GM08714 (cell line): Measurements from ENCODE around the gene MAP3K6.
A peak's percentile ranks its signal among the peaks of the same experiment; 100 is the strongest.

Experiments
- H3K4me3 ChIP-seq: fragments of 200-500 bp; sonication (Bioruptor generic); 2 replicates; pipeline ENCODE4 v1.5.1; 2014; ENCODE audit warnings: mild to moderate bottlenecking, low read length, inconsistent platforms
- ZNF274 ChIP-seq: IDR thresholded peaks from 2 replicates; pipeline ENCODE4 v1.6.1; 2012; ENCODE audit warnings: mild to moderate bottlenecking, low read depth, low read length

Gene MAP3K6

GRCh38 chr1:27332536-27333281, 34.1 kb downstream of the MAP3K6 start:
- no peak overlapping the region for H3K4me3 ChIP-seq
- TF ChIP-seq ZNF274, result no peak

GRCh38 chr1:27331922-27332321, 34.8 kb downstream of the MAP3K6 start:
- TF ChIP-seq ZNF274, result no peak
- no peak overlapping the region for H3K4me3 ChIP-seq

- H3K4me3 ChIP-seq, result no peak overlapping the region
- TF ChIP-seq ZNF274, result no peak
Measured at GRCh38 chr1:27331426-27331825, 35.3 kb downstream of the MAP3K6 start.

DNA sequence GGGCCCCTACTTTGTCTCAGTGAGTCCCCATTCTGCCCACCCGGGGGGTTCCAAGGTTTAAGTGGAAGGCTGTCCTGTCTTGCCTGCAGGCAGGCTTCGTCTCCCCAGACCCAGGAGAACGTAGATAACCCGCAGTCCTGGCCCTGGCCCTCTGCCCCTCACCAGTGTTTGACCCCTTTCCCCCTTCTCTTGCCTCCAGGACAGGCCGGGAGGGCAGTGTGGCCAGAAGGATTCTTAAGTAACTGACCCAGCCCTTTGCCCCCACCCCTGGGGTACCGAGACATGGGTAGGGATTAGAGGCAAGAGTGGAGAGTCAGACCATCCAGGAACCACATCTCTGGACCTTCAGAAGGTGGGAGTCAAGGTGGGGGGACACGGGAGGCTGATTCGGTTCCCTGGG, 36.0 kb downstream of the MAP3K6 start:
- no peak overlapping the region for H3K4me3 ChIP-seq
- TF ChIP-seq ZNF274, result no peak

DNA sequence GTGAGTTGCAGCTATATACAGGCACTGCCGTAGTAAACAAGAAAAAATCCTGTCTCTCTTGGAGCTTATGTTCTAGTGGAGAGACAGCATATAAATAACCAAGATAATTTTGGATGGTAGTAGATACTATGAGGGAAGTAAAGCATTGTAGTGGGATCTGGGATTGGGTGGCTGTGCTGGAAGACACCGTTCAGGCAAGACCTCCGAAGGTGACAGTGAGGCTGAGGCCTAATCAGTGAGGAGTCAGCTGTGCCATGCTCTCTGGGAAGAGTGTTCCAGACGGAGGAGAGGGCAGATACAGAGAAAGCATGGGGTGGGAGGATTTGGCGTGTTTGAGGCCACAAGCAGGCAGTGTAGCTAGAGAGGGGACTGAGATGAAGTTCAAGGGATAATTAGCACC, 38.8 kb downstream of the MAP3K6 start:
- TF ChIP-seq ZNF274, result no peak
- no peak overlapping the region for H3K4me3 ChIP-seq

DNA sequence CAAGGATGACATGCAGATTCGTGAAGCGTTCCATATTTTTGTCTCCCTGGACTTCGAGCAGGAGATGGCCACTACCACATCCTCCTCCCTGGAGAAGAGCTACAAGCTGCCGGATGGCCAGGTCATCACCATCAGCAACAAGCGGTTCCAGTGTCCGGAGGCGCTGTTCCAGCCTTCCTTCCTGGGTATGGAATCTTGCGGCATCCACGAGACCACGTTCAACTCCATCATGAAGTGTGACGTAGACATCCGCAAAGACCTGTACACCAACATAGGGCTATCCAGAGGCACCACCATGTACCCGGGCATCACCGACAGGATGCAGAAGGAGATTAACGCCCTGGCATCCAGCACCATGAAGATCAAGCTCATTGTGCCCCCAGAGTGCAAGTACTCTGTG, 41.5 kb downstream of the MAP3K6 start:
- H3K4me3 ChIP-seq, result no peak overlapping the region
- no peak for TF ChIP-seq ZNF274

GRCh38 chr1:27322569-27323240, 44.1 kb downstream of the MAP3K6 start:
- TF ChIP-seq ZNF274, result no peak
- H3K4me3 ChIP-seq, result peak overlapping the region; percentile 89

DNA sequence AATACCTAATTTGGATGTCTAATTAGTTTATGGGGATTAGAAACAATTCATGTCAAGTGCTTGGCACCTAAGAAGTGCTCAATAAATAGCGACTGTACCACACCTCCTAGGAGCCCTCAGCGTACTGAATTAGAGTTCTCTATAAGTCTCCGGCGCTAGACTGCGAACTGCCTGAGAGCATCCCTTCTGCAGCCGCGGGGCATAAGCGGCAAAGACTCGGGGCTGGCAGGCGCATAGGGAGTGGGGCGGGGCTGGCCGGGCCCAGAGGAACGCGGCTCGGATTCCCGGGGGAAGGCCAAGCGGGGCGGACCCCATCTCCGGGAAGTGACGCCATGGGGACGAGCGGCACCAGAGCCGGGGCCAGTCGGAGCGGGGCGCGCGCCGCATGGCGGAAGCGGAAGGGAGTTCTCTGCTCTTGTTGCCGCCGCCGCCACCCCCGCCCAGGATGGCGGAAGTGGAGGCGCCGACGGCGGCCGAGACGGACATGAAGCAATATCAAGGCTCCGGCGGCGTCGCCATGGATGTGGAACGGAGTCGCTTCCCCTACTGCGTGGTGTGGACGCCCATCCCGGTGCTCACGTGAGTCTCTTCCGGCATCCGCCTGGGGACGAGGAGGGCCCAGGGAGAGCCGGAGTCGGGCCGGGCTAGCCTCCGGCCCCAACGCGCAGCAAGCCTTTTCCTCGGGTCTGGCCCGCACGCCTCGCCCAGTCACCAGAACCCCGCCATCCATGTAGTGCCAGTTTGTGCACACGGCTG, 44.8 kb downstream of the MAP3K6 start, which contains the start of gene TMEM222:
Gene TMEM222, plus strand, starts transcription at position 351 of the 756 bp plus-strand sequence. Its CDS starts 35 bp downstream, at position 386.
- peak within 1 kb of the TSS; percentile 89 for H3K4me3 ChIP-seq
- TF ChIP-seq ZNF274, result no peak

DNA sequence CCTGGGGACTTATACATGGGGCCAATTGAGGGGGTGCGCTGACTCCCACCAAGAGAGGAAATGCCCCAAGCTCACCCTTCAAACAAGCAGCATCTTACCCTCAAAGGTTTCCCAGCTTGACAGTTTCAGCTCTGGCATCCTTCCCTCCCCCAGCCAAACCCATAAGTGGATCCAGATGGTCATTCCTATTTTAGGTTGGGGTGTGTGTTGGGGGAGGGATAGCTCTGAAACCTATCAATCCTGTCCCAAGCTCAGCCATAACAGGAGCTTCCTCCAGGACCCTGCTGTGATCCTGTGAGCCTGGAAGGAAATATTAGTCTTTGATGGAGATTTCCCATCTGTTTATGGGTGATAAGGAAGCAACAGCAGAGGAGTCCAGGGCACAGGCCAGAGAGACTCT, 48.2 kb downstream of the MAP3K6 start:
- no peak for TF ChIP-seq ZNF274
- no peak overlapping the region for H3K4me3 ChIP-seq

DNA sequence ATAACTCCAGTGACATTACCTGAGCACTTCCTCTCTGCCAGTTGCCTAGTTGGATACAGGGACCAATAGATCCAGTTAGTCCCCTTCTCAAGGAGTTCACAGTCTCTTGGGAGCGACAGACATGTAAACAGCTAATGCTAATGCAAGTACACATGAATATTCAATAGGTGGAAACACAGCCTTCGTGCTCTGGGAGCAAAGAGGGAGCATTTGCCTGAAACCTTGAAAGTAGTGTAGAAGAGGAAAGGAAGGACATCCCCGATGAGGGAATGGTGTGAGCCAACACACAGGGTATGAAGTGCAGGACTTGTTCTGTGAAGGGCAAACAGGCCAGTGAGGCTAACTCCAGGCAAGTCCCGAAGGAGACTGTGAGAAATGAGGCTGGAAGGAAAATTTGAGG, 48.6 kb downstream of the MAP3K6 start:
- no peak for TF ChIP-seq ZNF274
- H3K4me3 ChIP-seq, result no peak overlapping the region

DNA sequence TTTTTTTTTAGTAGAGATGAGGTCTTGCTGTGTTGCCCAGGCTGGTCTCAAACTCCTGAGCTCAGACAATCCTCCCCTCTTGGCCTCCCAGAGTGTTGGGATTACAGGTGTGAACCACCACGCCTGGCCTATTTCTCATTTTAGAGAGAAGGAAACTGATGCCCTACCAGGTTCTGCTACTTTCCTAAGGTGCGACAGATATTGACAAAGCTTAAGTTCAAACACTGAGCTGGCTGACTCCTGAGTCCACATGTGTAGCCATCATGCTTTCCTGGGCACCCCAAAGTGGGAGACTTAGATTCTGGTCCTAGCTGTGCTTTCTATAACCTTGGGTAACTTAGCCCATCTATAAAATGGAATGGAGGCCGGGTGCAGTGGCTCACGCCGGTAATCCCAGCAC, 49.9 kb downstream of the MAP3K6 start:
- no peak for TF ChIP-seq ZNF274
- H3K4me3 ChIP-seq, result no peak overlapping the region

- TF ChIP-seq ZNF274, result no peak
- H3K4me3 ChIP-seq, result no peak overlapping the region
Measured at GRCh38 chr1:27314737-27315136, 52.0 kb downstream of the MAP3K6 start.

DNA sequence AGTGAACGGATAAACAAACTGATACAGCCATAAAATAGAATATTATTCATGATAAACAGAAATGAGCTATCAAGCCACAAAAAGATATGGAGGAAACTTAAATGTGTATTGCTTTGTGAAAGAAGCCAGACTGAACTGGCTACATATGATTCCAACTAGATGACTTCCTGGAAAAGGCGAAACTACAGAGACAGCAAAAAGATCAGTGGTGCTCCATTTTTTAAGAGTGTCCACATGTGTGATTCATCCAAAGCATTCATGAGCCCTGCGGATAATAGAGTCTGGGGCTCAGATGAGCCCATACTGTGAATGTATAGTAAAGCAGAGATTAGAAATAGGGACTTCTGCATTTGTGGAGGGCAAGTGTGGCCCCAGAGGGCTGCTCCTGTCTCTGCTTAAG, 52.6 kb downstream of the MAP3K6 start:
- H3K4me3 ChIP-seq, result no peak overlapping the region
- TF ChIP-seq ZNF274, result no peak

DNA sequence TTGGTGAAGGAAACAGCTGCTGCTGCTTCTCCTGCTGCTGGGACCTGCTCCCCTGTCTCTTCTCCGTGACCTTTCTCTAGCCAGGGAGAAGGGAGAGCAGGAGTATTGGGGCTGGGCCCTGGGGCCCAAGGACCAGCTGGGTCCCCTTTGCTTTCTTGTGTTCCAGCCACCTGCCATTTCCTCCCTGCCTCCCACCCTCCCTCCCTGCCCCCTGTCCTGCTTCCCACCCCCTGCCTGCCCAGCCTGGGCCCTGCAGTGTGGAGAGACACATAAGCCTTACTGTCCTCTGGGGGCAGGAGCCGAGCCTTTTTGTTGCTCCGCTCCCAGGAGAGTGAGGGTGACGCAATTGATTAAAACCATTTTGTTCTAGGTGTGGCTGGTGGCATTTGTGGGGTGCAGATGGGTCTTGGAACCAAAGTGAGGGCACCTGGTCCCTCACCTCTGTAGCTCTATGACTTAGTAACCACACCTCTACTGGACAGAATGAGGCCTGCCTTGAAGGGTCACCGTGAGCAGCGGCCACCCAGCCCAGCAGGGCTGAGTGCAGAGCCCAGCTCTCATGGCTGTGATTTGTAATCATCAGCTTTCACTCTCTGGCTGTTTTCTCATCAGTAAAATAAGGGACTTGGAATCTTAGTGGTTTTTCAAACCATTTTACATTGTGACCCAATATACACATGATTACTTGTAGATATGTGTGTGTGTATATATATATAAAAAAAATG, 58.7 kb downstream of the MAP3K6 start:
- H3K4me3 ChIP-seq, result no peak overlapping the region
- TF ChIP-seq ZNF274, result no peak
